Spinal cord (tissue), 10 donors: Measurements from ENCODE around the gene UBR7. TPM values are rescaled to one million over a fixed set of nuclear protein-coding genes. Genes with fewer than 3 reads are reported as not detected.

Experiments
- DNase-seq, 6 donors: peaks; one replicate each; pipeline versions ENCODE4 v3.0.0 to v3.0.0-alpha.2; 2013 to 2015; ENCODE audit warnings: low spot score in 6 of 6, low read depth in 4 of 6
- H3K27ac ChIP-seq: one replicate; pipeline ENCODE4 v1.5.1; 2013; ENCODE audit warnings: low read depth, low read length, control low read depth
- H3K27me3 ChIP-seq: one replicate; pipeline ENCODE4 v1.6.1; 2013; ENCODE audit warnings: low read length; ENCODE audit not compliant: control insufficient read depth, insufficient read depth
- H3K36me3 ChIP-seq: one replicate; pipeline ENCODE4 v1.6.1; 2013; ENCODE audit warnings: low read length; ENCODE audit not compliant: control insufficient read depth, insufficient read depth
- H3K4me1 ChIP-seq: one replicate; pipeline ENCODE4 v1.6.1; 2013; ENCODE audit warnings: low read length; ENCODE audit not compliant: control insufficient read depth, insufficient read depth
- H3K4me3 ChIP-seq: one replicate; pipeline ENCODE4 v1.5.1; 2013; ENCODE audit warnings: low read depth, low read length, control low read depth
- H3K9me3 ChIP-seq: one replicate; pipeline ENCODE4 v1.6.1; 2013; ENCODE audit warnings: low read length; ENCODE audit not compliant: control insufficient read depth, insufficient read depth
- WGBS: methylation state at CpG from one replicate; pipeline ENCODE4 v1.1.5; 2013; ENCODE audit warnings: missing lambda C conversion rate; ENCODE audit not compliant: insufficient coverage; 5-methylcytosine and 5-hydroxymethylcytosine counted together
- polyA plus RNA-seq, 2 donors: library from polyadenylated mRNA; unstranded; fragments of 120-200 nt; gene quantifications; one replicate each; pipeline ENCODE4 v1.2.1, GENCODE V29; 2013; ENCODE audit not compliant: insufficient read length in 2 of 2
- total RNA-seq, 2 donors: library from RNA; depleted of rRNA in 1 of 2; stranded (reverse); fragments of 120-200 nt in 1 of 2; fragments of >200 nt in 1 of 2; gene quantifications; one replicate each; pipeline versions ENCODE4 v1.2.3 to v1.2.4, GENCODE V29; 2013 to 2014
- donor health status: healthy.

The UBR7 gene
- total and polyA plus RNA-seq, 4 donors, result 28.2 to 41.4 (median 39.2) TPM

GRCh38 chr14:93268406-93268805 lies 61.4 kb downstream of the UBR7 start:
- H3K4me3 ChIP-seq, result no peak overlapping the region
- WGBS, result no CpG with 5 or more reads among the region's 1 CpG
- no peaks in the 10 kb centered on the region for H3K27me3 ChIP-seq
- H3K27ac ChIP-seq, result no peak overlapping the region
- H3K9me3 ChIP-seq, result no peaks in the 10 kb centered on the region
- peaks cover 4% of the 10 kb centered on the region for H3K36me3 ChIP-seq
- peaks cover 8% of the 10 kb centered on the region for H3K4me1 ChIP-seq
- DNase-seq, result no peak

- Histone ChIP-seq H3K4me1 (peaks cover 8% of the 10 kb centered on the region), H3K9me3 (no peaks in the 10 kb centered on the region), H3K27me3 (no peaks in the 10 kb centered on the region), H3K27ac (no peak overlapping the region), H3K36me3 (peaks cover 4% of the 10 kb centered on the region), H3K4me3 (no peak overlapping the region)
- peak in 2 of 6 donors; percentile 17 to 21 for DNase-seq
- WGBS, result 87% methylated on average over 6 of the region's 10 CpGs
Measured at GRCh38 chr14:93269341-93270068, 62.4 kb downstream of the UBR7 start.

- H3K36me3 ChIP-seq, result peaks cover 4% of the 10 kb centered on the region
- H3K4me1 ChIP-seq, result peaks cover 8% of the 10 kb centered on the region
- 59% methylated on average over 5 of the region's 6 CpGs for WGBS
- no peak overlapping the region for H3K27ac ChIP-seq
- no peaks in the 10 kb centered on the region for H3K27me3 ChIP-seq
- no peak overlapping the region for H3K4me3 ChIP-seq
- no peak for DNase-seq
- H3K9me3 ChIP-seq, result no peaks in the 10 kb centered on the region
Measured at GRCh38 chr14:93271111-93271510, 64.1 kb downstream of the UBR7 start.

GRCh38 chr14:93274055-93274806 lies 67.2 kb downstream of the UBR7 start:
- H3K9me3 ChIP-seq, result no peaks in the 10 kb centered on the region
- H3K4me1 ChIP-seq, result peaks cover 8% of the 10 kb centered on the region
- DNase-seq, result no peak
- no peak overlapping the region for H3K4me3 ChIP-seq
- no peak overlapping the region for H3K27ac ChIP-seq
- peaks cover 4% of the 10 kb centered on the region for H3K36me3 ChIP-seq
- 100% methylated on average over 1 of the region's 3 CpGs for WGBS
- no peaks in the 10 kb centered on the region for H3K27me3 ChIP-seq

GRCh38 chr14:93276031-93276716 lies 69.1 kb downstream of the UBR7 start:
- WGBS, result 100% methylated on average over 2 of the region's 3 CpGs
- H3K4me1 ChIP-seq, result peaks cover 3% of the 10 kb centered on the region
- H3K4me3 ChIP-seq, result no peak overlapping the region
- H3K27ac ChIP-seq, result no peak overlapping the region
- H3K9me3 ChIP-seq, result no peaks in the 10 kb centered on the region
- H3K27me3 ChIP-seq, result no peaks in the 10 kb centered on the region
- no peak for DNase-seq
- H3K36me3 ChIP-seq, result peaks cover 4% of the 10 kb centered on the region

Other genes starting within 250 kb of the UBR7 start
- gene ITPK1, start 91.3 kb upstream of the UBR7 start, total RNA-seq, result 10 to 100 TPM; 33.8 to 40.2 TPM
- gene ITPK1, start 91.3 kb upstream of the UBR7 start, polyA plus RNA-seq, result 100 to 1,000 TPM; 126 to 147 TPM
- gene MOAP1, start 22.4 kb upstream of the UBR7 start, total RNA-seq, result 100 to 1,000 TPM in 1 of 2 donors, 10 to 100 TPM in 1; 68.3 to 149 TPM
- gene MOAP1, start 22.4 kb upstream of the UBR7 start, polyA plus RNA-seq, result 100 to 1,000 TPM; 145 to 157 TPM
- gene LYSET, start 21.9 kb upstream of the UBR7 start, total RNA-seq, result 10 to 100 TPM; 11.6 to 19.9 TPM
- 10 to 100 TPM; 29.1 to 32.8 TPM for gene LYSET, start 21.9 kb upstream of the UBR7 start, polyA plus RNA-seq
- gene GON7, start 191 bp upstream of the UBR7 start, total RNA-seq, result 10 to 100 TPM; 13.6 to 22.0 TPM
- 10 to 100 TPM; 16.7 to 16.8 TPM for gene GON7, start 191 bp upstream of the UBR7 start, polyA plus RNA-seq
- 10 to 100 TPM; 27.7 to 41.8 TPM for gene BTBD7, start 125.8 kb downstream of the UBR7 start, total RNA-seq
- gene BTBD7, start 125.8 kb downstream of the UBR7 start, polyA plus RNA-seq, result 10 to 100 TPM; 19.1 to 22.0 TPM
- not detected for gene COX8C, start 139.9 kb downstream of the UBR7 start, total RNA-seq
- gene COX8C, start 139.9 kb downstream of the UBR7 start, polyA plus RNA-seq, result under 1 TPM in 1 of 2 donors, not detected in 1; 0.30 TPM
- gene UNC79, start 223.7 kb downstream of the UBR7 start, total RNA-seq, result 10 to 100 TPM in 1 of 2 donors, 1 to 10 TPM in 1; 7.9 to 20.7 TPM
- 10 to 100 TPM; 15.0 to 15.2 TPM for gene UNC79, start 223.7 kb downstream of the UBR7 start, polyA plus RNA-seq